HT-29 (cell line): Measurements from ENCODE around the gene TMTC2. TPM values are rescaled to one million over a fixed set of nuclear protein-coding genes. Genes with fewer than 3 reads are reported as not detected.

Source experiments
- DNase-seq: peaks from one replicate; pipeline ENCODE4 v3.0.0-alpha.2; 2015; ENCODE audit warnings: low spot score
- total RNA-seq: library from RNA; depleted of rRNA; stranded (reverse); fragments of >200 nt; shearing (Covaris generic); gene quantifications from 2 replicates; pipeline ENCODE4 v1.2.3, GENCODE V29; 2014

TMTC2 gene
- total RNA-seq, 1 experiment from 2014 or later, result 18.2 TPM

- no peak for DNase-seq
Observed at GRCh38 chr12:83010169-83010804, 323.6 kb downstream of the TMTC2 start.

DNA sequence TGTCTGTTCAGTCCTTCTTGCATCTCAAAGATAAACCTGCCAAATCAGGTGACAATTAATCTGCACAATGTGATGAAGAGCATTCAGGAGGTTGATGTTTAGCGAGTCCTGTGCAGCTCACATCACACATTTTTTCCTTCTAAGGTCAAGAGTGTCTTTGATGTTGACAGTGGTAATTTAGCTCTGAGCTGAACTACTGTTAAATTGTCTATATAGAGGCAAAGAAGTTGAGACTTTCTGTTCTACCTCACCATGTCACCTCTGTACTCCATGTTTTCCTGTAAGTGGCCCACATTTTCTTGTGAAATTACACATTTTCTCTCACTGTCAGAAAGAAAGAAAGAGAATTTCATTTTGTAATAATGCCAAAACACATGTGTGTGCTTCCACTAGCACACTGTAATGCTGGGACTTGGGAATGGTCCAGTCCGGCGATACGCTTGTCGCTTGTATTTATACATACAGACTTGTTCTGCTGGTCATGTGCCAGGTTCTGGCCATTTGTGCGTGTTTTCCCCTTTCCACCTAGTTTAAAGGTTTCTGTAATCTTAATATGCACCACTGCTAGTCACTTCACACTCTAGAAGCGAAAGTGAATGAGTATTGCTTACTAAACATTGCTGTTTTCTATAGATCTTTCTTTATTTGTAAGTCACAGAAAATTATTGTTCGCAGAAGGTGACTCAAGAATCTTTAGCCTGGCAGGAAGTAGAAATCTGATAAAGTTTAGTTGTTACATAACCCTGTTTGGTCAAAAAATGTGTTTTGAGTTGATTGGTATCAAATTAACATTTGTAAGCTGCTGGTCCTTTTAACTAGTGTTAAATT is 328.9 kb downstream of the TMTC2 start:
- DNase-seq, result peak; percentile 39

GRCh38 chr12:83016218-83016835 is 329.6 kb downstream of the TMTC2 start:
- peak; percentile 50 for DNase-seq

- no peak for DNase-seq
Observed at GRCh38 chr12:83016991-83017390, 330.3 kb downstream of the TMTC2 start.

GRCh38 chr12:83018088-83018487 is 331.4 kb downstream of the TMTC2 start:
- no peak for DNase-seq

DNA sequence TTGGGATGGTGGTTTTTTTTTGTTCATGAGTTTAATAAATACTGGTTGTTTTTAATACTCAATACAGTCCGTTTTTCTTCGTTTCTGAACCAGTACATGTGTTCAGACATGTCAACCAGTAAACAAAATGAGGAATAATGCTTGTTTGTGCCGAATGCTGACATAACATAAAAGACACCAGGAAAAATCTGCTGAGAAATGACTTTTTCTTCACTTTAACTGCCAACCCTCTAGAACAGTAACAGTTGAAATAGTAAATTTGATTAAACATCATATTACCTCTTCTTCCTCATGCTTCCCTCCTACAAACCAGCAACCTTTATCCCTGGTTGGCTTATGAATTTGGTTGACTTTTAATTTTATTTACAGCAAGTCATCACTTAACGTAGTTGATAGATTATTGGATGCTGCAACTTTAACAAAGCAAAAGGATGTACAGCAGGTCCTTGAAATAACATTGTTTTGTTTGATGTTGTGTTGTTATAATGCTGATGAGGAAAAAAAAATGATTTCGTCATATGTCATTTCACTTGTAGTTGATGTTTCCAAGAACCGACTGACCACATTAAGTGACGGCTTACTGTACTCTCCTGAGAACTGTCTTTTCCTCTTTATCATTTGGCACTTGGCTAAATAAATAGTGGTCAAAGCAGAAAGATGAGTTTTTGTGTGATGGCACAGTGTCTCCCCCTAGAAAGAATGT is 340.5 kb downstream of the TMTC2 start:
- no peak for DNase-seq

DNA sequence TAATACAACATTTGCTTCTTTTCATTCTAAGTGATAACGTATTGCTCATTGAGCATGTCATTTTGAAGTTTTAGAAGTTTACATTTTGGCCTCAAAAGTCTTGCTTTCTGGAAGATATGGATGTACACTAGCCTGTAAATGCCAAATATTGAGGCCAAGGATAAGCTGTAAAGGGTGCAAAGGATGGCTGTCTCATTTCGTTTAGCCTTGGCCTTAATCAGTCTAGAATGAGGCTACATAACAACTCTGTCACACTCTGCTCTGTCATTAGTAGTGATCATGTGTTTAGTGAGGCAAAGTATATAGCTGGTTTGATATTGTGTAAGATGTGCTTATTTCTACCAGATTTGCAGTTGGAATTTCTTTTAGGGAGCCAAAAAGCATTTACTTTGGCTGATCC is 344.5 kb downstream of the TMTC2 start:
- no peak for DNase-seq

DNA sequence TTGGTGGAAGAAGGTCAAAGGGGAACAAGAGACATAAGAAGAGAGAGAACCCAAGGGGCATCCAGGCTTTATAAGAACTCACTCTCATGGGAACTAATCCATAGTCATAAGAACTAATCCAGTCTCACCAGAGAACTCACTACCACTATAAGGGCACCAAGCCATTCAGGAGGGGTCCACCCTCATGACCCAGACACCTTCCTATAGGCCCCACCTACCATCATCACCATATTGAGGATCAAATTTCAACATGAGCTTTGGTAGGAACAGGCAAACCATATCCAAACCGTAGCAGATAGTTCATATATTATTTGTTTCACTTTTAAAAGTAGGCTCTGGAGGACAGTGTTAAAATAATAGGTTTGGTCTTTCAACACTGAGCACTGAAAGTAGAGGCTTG is 350.1 kb downstream of the TMTC2 start:
- no peak for DNase-seq

DNA sequence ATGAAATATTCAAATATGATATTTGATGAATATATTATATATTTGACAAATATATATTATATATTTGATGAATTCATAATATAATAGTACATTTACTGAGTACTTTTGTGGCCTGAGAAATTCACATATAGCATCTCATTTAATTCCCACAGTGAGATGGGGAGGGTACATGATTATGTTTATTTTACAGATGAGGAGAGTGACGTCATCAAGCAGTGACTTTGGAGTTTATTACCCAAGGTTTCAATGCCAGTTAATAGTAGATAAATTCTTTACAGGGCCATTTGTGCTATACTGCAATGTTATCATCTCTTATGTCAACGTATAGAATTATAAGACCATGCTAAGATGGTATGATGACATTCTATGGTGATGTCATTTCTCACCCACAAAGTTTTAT is 352.7 kb downstream of the TMTC2 start:
- DNase-seq, result no peak

- DNase-seq, result no peak
Observed at GRCh38 chr12:83040339-83040738, 353.6 kb downstream of the TMTC2 start.

DNA sequence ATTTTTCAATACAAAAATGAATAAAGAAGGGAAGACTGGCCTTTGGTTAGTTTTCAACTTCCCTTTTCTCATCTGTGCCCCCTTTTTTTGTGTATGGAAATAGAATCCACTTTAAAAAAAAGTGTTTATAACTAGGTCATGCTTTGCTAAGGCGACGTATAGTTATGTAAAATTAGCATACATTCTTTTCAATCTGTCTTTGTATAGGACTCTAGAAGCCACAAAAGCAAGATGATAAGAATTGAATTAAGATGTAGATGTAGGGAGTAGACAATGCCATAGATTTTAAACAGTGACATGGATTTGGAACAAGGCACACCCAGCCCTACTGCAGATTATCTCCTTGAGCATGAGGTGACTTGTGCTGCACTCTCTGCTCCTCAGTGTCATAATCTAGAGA is 354.3 kb downstream of the TMTC2 start:
- no peak for DNase-seq

DNA sequence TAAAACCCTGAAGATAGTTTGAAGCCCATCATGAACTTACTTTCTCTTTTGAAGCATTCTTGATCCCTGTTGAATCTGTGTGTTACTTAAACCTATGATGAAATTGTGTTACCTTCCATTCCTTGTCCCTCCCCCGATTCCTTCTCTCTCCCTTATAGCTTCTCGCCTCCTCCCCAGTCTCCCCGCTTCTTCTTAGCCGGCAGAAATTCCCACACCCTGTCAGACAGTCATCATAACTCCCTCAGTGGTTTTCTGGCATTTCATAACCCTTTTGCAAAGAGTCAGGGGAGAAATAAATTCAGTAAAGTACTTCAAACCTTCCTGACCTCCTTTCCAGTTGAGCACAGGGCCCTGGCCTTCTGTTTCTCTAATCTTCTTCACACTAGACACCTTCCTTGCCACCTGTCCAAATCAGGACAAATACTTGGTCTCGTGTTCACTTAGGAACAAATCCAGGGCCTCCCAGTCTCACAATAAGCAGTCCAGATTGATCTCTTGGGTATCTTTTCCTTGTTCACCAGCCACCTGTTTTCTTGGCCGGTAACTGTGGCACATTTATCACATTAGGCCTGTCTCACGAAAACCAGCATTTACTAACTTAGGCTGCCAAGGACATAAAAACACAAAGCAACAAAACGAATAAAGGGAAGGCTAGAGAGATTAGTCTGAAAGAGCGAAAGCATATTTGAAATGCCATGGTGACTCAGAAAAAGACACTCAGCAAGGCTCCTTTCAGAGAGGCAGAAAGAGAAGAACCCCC is 355.9 kb downstream of the TMTC2 start:
- DNase-seq, result no peak

GRCh38 chr12:83044736-83045135 is 358.0 kb downstream of the TMTC2 start:
- no peak for DNase-seq

DNA sequence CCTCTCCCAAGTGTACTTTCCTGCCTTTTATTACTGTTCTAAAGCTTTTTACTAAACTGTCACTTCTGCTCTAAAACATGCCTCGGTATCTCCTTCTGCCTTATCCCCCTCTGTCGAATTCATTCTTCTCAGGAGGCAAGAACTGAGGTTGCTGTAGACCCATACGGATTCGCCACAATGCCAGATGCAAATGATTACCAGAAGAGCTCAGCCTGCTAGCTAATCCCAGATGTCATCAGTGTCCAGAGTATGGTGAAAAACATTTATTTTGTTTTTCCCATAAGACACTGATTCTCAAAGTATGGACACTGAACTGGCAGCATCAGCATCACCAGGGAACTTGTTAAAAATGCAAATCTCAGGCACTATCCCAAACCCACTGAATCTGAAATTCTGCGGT is 359.3 kb downstream of the TMTC2 start:
- DNase-seq, result no peak

DNA sequence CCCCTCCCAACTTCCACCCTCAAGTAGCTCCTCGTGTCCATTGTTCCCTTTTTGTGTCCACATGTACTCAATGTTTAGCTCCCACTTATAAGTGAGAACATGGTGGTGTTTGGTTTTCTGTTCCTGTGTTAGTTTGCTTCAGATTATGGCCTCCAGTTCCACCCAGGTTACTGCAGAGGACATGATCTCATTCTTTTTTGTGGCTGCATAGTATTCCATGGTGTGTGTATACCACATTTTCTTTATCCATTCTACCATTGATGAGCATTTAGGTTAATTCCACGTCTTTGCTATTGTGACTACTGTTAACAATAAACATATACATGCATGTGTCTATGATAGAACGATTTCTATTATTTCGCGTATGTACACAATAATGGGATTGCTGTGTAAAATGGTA is 362.6 kb downstream of the TMTC2 start:
- no peak for DNase-seq

DNA sequence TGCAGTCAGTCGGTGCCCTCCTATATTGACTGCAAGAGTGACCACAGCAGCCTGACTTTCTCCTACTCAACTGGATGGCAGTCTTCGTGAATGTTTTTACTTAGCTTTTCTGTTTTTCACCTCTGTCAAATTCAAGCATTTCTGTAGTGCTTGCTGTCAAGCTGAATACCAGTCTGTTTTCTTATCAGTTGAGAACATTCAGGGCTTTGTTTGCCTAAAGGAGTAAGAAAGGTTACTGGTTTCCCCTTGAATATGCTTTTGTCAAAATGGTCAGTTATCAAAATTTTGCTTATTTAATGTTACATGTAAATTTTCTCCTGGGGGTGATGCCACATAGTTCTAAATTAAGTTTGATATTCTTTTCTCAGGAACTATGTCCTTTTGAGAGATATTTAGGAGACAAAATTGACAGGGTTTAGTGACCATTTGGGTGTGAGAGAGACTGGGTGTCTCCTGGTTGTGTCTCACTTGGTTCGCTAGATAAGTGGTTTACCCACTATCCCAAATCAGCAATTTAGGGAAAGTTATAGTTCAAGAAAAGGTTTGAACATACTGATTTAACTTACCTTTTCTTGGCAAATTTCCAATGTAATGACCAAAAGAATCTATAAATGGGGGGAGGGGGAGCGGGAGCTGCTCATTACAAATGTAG is 366.3 kb downstream of the TMTC2 start:
- no peak for DNase-seq

DNA sequence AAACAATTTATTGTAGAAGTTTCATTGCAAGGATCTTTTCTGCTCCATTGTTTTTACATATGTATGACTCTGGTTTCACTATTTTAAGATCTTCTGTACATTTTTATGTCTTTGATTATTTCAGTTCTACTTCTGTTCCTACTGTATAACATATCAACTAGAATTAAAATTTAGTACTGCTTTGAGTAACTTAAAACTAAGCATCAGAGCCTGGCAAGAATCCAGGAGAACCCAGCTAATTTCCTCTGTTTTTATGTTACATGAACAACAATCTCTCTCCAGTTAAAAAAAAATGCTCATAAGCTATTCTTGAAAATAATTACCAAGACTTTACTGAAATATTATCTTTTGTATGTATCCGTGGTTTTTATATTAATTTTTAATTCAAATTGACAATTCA is 370.7 kb downstream of the TMTC2 start:
- DNase-seq, result no peak

GRCh38 chr12:83059107-83059506 is 372.4 kb downstream of the TMTC2 start:
- DNase-seq, result no peak

- DNase-seq, result no peak
Observed at GRCh38 chr12:83065562-83065961, 378.9 kb downstream of the TMTC2 start.

GRCh38 chr12:83067981-83068380 is 381.3 kb downstream of the TMTC2 start:
- DNase-seq, result no peak

DNA sequence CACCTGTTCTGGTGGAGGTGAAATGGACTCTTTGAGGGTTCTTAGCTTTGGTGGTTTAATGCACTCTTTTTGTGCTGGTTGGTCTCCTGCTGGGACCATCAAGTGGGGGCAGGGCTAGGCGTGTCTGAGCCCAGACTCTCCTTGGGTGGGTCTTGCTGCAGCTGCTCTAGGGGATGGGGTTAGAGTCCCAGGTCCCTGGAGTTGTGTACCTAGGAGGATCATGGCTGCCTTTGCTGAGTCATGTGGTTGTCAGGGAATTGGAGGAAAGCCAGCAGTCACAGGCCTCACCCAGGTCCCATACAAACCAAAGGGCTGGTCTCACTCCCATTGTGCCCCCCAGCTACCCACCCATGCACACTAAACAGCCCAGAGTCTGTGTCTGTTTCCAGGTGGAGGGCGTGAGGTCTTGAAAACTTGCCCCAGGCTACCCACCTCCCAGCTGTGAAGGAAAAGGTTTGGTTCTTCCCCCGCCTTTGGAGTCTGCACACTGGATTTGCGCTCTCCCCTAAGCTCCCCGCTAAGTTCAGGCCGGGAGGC is 387.7 kb downstream of the TMTC2 start:
- no peak for DNase-seq
